GM21528 (cell line): ENCODE results near the gene C9orf43.
"Not testable (repeated sequence)": the region's sequence is repeated elsewhere in the genome, so short reads cannot be mapped to it uniquely, and the experiment has no call there.

Experiments
- ATAC-seq: cut with Tn5 transposase; IDR thresholded peaks from one replicate; pipeline ENCODE4 v1.9.1; 2021; ENCODE audit warnings: mild to moderate bottlenecking, moderate library complexity; ENCODE audit not compliant: unreplicated experiment, low FRiP score

C9orf43 gene, protein sequence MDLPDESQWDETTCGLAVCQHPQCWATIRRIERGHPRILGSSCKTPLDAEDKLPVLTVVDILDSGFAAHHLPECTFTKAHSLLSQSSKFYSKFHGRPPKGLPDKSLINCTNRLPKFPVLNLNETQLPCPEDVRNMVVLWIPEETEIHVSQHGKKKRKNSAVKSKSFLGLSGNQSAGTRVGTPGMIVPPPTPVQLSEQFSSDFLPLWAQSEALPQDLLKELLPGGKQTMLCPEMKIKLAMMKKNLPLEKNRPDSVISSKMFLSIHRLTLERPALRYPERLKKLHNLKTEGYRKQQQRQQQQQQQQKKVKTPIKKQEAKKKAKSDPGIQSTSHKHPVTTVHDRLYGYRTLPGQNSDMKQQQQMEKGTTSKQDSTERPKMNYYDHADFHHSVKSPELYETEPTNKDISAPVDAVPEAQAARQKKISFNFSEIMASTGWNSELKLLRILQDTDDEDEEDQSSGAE

GRCh38 chr9:113410207-113410864 is at the start of gene C9orf43, which contains the start of gene POLE3:
TSS of gene C9orf43 (plus strand) at chr9:113410747. CDS start at chr9:113413494, 2,747 bp downstream.
TSS of gene POLE3 (minus strand) at chr9:113410675. CDS start at chr9:113410293, 382 bp downstream.
- peak; percentile 90 for ATAC-seq

GRCh38 chr9:113361304-113362018 is 49.1 kb upstream of the C9orf43 start:
- ATAC-seq = no peak

DNA sequence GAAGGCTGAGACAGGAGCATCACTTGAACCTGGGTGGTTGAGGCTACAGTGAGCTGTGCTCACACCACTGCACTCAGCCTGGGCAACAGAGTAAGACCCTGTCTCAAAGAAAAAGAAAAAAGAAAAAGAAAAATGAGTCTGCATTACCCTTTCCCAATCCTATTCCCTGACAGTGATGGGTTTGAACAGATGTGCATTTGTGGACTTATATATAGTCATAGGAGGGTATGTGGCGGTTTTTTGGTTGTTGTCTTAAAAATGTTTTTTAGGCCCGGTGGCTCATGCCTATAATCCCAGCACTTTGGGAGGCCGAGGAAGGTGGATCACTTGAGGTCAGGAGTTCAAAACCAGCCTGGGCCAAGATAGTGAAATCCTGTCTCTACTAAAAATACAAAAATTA is 47.2 kb upstream of the C9orf43 start:
- ATAC-seq = no peak

DNA sequence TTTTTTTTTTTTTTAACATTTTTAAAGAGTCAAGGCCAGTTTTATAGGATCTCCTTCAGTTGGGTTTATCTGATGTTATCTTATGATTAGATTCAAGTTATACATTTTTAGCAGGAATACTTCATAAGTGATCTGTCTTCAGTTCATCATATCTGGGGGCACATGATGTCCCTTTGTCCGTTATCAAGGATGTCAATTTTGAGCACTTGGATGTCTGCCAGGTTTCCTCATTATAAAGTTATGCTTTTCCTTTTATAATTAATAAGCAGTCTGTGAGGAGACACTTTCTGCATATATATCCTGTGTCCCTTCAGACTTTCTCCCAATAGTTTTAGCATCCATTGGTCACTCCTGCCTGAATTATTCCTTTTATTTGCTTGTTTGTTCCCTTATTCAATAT is 45.6 kb upstream of the C9orf43 start:
- no peak for ATAC-seq

DNA sequence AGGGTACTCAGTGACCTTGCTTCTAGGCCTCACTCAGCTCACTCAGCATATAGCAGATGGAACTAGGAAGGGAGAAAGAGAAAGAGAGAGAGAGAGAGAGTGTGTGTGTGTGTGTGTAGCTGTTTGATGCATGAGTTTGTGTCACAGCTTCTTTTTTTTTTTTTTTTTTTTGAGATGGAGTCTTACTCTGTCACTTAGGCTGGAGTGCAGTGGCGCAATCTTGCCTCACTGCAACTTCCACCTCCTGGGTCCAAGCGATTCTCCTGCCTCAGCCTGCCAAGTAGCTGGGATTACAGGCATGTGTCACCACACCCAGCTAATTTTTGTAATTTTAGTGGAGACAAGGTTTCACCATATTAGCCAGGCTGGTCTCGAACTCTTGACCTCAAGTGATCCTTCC is 44.9 kb upstream of the C9orf43 start:
- not testable (repeated sequence) for ATAC-seq

DNA sequence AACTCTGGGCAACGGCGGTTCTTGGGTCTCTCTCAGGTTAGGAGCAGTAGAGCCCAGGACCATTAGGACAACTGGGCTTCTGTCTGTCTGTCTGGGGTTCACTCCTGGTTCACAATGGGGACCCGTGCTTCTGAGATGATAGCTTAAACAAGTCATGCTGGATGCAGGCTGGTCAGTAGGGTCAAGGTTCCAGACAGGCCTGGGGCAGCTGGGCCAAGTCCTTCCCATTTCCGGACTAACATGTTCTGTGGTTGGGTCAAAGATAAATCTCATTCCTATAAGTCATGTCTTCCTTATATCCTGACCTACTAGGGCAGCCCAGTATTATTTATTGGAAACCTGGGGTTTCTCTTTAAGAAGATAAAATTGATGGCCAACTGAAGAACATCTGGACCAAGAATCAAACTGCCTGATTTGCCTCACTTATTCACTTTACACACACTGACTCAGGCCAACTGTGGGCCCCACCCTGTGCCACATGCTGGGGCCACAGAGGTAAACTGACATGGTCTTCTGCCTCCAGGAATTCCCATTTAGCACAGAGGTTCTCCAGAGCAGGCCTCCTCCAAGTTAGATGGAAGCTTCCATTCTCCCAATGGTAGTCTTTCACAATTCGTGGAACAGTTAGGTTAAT is 42.1 kb upstream of the C9orf43 start:
- no peak for ATAC-seq

- ATAC-seq = no peak
Measured at GRCh38 chr9:113368982-113369854, 41.3 kb upstream of the C9orf43 start.

GRCh38 chr9:113369855-113370140 is 40.7 kb upstream of the C9orf43 start:
- no peak for ATAC-seq

DNA sequence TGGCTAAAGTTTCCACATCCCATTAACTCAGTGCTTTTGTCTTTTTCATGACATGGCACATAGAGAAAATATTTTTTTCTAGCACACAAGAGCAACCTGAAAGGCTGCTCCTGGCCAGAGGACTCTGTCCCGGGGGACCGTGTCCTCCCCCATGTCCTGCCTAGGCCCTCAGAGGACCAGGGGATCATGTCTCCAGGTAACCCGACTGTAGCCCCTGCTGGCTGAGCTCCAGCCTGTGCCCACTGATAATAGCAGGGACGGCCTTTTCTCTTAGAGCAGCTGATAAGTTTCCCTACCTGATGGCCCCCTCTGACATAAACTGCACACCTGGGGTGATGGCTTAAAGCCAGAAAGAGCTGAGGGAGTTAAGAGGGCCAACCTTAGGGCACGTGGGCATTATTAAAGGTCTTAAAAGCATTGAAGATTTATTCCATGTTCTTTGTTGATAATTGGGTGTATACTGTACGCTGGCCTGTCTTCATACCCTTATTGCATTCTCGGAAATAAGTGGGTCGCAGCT is 39.7 kb upstream of the C9orf43 start:
- ATAC-seq = no peak

DNA sequence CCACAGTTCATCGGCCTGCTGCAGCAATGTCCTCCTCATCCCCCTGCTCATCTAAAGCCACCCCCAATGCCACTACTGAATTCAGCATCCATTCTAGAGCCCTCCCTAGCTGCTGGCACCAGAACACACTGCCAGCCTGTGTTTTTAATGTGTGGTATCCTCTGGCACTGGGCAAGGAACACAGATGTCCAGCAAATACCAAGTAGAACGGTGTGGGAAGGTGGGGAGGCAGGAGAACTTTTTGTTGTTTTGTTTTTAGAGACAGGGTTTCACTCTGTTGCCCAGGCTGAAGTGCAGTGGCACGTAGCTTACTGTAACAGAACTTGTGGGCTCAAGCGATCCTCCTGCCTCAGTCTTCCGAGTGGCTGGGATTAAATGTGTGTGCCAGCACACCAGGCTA is 38.5 kb upstream of the C9orf43 start:
- ATAC-seq = no peak

DNA sequence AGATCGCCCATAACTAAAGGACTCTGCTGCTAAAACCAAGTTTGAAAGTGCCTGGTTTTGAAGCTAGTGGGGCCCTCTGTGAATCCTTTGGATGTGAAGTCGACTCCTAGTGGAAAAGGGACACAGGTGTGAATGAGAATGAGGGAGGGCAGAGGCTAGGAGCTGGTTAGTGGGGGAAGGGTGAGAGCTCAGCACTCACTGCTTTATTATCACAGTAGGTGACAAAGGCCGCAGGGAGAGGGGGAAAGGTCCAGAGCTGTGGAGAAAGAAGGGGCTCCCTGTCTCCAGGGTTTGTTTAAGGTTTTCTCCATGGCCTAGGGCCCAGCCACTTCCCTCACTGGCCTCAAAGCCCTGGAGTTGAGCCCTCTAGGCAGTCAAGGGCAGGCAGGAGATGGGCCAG is 37.3 kb upstream of the C9orf43 start:
- no peak for ATAC-seq

GRCh38 chr9:113373676-113374392 is 36.7 kb upstream of the C9orf43 start:
- no peak for ATAC-seq

GRCh38 chr9:113375057-113376023 is 35.2 kb upstream of the C9orf43 start:
- ATAC-seq = no peak

GRCh38 chr9:113376634-113377567 is 33.6 kb upstream of the C9orf43 start, which contains the start of gene HDHD3:
TSS of gene HDHD3 (minus strand) at chr9:113376986. CDS start at chr9:113374354, 2,632 bp downstream.
- peak; percentile 74 for ATAC-seq

- ATAC-seq = not testable (repeated sequence)
Measured at GRCh38 chr9:113379094-113379828, 31.3 kb upstream of the C9orf43 start.

DNA sequence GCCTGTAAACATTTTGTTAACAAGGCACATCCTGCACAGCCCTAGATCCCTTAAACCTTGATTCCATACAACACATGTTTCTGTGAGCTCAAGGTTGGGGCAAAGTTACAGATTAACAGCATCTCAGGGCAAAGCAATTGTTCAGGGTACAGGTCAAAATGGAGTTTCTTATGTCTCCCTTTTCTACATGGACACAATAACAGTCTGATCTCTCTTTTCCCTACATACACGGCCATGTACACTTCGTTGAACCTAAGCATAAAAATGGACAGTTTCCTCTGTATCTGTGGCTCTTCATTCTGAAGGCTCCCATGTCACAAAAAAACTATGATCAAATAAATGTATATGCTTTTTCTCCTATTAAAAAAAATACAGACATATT is 30.7 kb upstream of the C9orf43 start:
- not testable (repeated sequence) for ATAC-seq
